DND-41 (cell line): ENCODE results near the gene KIR2DL1.
"Not testable (repeated sequence)": the region's sequence is repeated elsewhere in the genome, so short reads cannot be mapped to it uniquely, and the experiment has no call there.

Experiments used
- EZH2 ChIP-seq: IDR thresholded peaks from 3 replicates; pipeline ENCODE4 v1.6.1; 2012; ENCODE audit warnings: borderline replicate concordance, low read depth, mild to moderate bottlenecking, moderate library complexity, low read length, inconsistent platforms; ENCODE audit not compliant: severe bottlenecking
- TF ChIP-seq, protein P1 (sequence below): IDR thresholded peaks from 2 replicates; pipeline ENCODE4 v1.5.1; 2012; ENCODE audit warnings: borderline replicate concordance, low read length, moderate library complexity, mild to moderate bottlenecking; ENCODE audit not compliant: poor library complexity, severe bottlenecking; ENCODE audit errors: extremely low read depth

DNA sequence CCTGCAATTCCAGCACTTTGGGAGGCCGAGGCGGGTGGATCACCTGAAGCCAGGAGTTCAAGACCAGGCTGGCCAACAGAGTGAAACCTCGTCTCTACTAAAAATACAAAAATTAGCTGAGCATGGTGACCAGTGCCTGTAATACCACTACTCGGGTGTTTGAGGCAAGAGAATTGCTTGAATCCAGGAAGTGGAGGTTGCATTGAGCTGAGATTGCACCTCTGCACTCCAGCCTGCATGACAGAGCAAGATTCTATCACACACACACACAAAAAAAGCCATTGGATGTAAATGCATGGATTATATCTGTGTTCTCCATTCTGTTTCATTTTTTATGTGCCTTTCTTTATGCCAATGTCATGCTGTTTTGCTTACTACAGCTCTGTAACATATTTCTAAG lies 54.8 kb downstream of the KIR2DL1 start:
- TF ChIP-seq, protein P1, sequence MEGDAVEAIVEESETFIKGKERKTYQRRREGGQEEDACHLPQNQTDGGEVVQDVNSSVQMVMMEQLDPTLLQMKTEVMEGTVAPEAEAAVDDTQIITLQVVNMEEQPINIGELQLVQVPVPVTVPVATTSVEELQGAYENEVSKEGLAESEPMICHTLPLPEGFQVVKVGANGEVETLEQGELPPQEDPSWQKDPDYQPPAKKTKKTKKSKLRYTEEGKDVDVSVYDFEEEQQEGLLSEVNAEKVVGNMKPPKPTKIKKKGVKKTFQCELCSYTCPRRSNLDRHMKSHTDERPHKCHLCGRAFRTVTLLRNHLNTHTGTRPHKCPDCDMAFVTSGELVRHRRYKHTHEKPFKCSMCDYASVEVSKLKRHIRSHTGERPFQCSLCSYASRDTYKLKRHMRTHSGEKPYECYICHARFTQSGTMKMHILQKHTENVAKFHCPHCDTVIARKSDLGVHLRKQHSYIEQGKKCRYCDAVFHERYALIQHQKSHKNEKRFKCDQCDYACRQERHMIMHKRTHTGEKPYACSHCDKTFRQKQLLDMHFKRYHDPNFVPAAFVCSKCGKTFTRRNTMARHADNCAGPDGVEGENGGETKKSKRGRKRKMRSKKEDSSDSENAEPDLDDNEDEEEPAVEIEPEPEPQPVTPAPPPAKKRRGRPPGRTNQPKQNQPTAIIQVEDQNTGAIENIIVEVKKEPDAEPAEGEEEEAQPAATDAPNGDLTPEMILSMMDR = not testable (repeated sequence)
- not testable (repeated sequence) for TF ChIP-seq EZH2
